Hippocampal formation (tissue), 2 donors: Measurements from ENCODE around the gene SPATC1L.
"Not testable (repeated sequence)": the region's sequence is repeated elsewhere in the genome, so short reads cannot be mapped to it uniquely, and the experiment has no call there.

ENCODE experiments used
- DNase-seq, 2 donors: peaks; one replicate each; lab custom pipeline; 2025; lab: John Stamatoyannopoulos, UW

SPATC1L gene

DNA sequence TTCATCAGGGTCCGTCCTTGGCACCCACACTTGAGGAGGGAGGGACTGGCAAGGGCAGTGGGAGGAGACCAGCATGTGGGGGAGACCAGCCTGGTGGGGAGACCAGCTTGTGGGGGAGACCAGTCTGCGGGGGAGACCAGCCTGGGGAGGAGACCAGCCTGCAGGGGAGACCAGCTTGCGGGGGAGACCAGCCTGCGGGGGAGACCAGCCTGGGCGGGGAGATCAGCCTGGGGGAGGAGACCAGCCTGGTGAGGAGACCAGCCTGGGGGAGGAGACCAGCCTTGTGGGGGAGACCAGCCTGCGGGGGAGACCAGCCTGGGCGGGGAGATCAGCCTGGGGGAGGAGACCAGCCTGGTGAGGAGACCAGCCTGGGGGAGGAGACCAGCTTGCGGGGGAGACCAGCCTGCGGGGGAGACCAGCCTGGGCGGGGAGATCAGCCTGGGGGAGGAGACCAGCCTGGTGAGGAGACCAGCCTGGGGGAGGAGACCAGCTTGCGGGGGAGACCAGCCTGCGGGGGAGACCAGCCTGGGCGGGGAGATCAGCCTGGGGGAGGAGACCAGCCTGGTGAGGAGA is 836 bp downstream of the SPATC1L start:
- not testable (repeated sequence) for DNase-seq

DNA sequence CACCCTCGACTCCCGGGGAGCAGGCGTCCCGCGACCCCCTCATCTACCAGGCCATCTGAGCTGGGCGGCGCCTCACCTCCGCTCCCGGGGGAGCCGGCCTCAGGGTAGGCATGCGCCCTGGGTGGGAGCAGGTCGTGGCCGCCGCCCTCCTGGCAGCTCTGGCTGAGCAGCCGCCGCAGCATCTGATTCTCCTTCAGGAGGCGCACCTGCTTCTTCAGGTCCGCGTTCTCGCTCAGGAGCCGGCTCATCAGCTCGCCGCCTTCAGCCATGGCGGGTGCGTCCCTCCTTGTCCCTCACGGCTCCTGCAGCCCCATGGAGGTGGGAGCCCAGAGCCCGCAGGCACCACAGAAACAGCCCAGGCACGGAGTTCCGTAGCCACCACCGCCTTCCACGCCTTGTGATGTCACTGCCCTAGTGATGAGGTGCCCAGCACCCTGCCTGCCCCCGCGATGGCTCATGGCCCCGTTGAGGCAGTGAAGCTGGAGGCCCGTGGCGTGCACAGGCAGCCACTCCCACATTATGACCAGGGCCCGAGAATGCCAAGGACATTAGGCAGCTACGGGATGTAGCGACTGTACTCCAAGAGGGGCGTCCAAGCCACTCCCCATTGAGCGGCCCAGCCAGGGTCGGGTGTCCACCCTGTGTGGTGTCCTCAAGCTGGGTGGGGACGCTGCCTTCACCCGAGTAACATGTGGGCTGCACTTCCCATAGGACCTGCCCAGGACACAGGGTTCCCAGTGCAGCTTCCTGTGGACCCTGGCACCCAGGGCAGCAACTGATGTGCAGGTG is 1.5 kb downstream of the SPATC1L start:
- DNase-seq = no peak

DNA sequence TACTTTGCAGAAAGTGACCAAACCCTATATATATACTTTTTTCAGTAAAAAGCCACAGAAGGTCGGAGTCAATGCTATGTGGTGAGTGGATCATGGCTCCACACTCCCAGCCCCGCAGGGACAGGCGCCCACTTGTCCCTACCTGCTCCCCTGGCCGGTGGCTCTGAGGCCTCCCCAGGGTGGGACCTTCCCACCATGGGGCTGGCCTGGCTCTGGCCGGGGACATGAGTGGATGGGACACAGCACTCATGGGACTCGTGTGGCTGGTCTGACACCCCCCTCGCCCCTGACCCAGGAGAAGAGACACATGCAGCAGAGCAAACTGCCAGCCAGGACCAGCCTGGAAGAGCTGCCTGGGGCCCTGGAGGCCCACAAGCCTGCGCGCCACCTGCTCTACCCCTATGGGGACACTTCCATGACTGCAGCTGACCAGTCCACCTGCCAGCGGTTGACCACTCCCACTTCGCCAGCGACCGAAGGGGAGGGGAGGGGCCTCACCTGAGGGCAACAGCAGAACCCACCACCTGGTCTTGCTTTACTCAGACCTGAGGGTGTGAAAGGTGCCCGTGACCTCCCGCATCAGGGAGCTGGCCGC is 2.2 kb downstream of the SPATC1L start:
- no peak for DNase-seq

DNA sequence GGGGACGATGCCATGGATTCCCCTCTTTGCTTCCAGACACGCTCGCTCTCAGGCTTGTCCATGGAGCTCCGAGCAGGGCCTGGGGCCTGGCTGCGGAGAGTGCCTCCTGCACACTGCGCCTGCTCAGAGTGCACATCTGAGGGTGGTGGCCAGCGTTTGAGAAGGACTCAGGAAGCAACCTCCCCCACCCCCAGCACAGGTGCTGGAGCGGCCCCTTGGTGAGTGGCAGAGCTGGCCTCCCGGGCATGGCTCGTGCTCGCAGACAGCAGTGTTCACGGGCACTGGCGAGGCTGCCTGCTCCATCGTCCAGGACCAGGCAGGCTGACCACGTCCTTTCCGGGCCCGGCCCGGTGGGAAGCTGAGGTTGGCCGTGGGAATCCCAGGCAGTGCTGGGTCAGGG is 2.8 kb downstream of the SPATC1L start:
- DNase-seq = no peak

DNA sequence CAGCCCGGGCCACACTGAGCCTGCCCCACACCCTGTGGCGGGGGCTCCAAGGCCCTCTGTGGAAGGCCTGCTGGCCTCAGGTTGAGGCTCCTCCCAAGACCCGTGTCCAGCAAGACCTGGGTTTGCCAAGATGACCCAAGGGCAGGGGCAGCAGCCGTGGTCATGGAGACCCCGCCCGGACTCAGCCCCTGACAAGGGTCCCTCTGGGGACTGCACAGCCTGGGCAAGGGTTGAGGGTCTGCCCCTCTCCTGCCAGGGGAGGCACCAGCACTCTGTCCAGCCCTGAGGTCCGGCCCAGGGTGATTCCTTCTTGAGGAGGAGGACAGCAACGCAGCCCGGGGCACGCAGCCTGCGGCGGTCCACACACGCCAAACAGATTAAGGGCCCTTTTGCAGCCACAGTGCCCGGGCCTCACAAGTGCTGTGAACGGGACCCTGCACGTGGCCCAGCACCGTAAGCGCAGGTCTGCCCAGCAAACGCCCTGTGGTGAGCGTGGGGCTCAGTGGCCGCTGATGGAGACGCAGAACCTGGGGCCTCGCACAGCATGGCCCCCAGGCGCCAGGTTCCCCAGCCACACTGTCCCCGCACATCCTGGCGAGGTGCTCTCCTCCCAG is 3.4 kb downstream of the SPATC1L start:
- DNase-seq = no peak

DNA sequence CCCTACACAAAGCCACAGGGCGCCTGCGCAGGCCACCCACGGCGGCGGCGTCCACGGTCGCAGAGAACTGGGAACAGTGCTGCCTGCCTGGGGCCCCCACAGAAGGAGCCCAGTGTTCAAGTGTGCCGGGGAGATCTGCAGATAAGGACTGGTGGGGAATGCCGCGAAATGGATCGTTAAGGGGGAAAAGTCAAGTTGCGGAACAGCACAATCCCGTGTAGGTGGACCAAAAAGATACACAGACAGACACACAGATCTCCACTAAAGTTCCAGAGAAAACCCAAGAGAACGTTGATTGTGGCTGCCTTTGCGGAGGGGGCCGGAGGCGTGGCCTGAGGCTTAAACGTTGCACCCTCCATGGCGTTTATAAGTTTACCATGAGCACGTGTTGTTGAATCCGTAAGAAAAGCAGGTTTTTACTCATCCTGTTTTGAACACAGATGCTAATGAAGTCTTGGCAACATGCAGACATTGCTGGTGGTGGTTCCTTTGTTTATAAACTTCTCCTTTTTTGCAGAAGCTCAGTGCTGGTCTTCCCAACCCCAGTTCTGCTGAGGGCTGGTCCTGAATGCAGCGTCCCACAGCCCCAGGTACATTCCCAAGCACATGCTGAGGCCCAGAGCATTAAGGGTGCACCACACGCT is 4.1 kb downstream of the SPATC1L start:
- no peak for DNase-seq

DNA sequence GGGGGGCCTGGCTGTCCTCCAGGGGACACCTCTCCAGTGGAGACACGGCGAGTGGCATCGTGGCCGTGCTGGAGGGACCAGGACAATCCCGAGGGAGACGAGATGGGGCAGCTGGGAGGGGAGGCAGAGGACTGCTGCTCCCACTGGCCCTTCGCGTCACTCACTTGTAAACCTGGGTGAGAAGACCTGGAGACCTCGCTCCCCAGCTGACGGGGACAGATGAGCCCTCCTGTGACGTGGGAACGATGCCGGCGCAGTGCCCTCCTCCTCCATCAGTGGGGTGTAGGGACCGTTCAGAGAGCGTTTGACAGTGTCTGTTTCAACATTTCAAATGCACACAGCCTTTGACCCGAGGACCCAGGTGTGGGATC is 4.6 kb downstream of the SPATC1L start:
- DNase-seq = no peak

DNA sequence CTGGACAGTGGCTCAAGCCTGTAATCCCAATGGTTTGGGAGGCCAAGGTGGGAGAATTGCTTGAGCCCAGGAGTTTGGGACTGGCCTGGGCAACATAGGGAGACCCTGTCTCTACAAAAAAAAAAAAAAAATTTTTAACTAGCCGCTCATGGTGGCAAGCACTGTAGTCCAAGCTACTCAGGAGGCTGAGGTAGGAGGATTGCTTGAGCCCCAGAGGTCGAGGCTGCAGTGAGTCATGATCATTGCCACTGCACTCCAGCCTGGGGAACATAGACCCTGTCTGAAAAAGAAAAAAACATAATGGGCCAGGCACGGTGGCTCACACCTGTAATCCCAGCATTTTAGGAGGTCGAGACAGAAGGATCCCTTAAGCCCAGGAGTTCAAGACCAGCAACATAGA is 5.3 kb downstream of the SPATC1L start:
- DNase-seq = no peak

DNA sequence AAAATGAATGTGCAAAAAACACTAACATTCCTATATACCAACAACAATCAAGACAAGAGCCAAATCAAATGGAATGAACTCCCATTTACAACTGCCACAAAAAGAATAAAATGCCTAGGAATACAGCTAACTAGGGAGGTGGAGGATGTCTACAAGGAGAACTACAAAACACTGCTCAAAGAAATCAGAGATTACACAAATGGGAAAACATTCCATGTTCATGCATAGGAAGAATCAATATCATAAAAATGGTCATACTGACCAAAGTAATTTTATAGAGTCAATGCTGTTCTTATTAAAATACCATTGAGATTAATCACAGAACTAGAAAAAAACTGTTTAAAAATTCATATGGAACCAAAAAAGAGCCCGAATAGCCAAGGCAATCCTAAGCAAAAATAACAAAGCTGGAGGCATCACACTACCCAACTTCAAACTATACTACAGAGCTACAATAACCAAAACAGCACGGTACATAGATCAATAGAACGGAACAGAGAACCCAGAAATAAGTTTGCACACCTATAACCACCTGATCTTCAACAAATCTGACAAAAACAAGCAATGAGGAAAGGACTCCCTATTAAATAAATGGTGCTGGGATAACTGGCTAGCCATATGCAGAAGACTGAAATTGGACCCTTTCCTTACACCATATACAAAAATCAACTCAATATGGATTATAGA is 7.7 kb downstream of the SPATC1L start:
- not testable (repeated sequence) for DNase-seq

DNA sequence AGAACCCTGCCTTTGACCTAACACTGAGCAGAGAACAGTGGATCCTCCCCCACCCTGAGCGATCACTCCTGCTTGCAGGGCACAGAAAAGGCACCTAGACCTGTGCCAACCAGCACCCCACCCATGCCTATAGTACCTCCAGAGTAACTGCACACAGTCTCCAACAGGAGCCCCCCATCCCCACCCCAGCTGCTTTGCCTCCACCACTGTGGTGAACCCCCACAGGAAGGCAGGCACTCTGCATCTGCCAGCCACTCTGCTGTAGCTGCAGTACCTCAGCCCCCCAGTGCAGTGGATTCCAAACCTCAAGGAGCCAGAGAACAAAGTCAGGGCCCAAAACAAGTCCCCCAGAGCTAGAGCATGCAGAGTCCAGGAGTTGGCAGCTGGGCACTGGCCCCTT is 10.7 kb downstream of the SPATC1L start:
- DNase-seq = no peak

DNA sequence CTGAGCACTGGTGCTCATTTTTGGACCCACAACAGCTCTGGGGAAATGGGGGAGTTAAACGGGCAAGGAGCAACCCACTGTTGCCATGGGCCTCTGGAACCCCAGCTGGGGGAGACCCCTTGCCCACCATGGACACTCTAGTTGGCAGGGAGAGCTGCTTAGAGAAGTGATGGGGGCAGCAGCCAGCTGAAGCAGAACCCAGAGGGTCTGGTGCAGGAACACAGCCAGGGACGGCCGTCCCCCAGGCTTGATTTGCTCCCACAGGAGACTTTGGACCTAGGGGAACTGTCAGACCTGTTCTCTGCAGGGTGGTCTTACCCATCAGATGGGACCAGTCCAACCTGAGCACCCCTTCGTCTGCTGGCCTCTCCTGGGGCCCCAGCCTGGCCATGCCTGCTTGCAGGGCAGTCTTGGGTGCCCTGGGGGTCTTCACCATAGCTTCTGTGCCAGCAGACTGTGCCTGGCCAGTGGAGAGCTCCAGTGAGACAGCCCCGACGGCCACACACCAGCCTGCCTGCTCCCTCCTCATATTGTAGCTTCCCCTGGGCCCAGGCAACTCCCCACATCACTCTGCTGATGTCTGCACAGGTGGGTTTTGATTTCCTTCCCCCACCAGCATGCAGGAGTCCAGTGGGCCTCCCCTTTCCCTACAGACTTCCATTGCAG is 11.3 kb downstream of the SPATC1L start:
- no peak for DNase-seq

DNA sequence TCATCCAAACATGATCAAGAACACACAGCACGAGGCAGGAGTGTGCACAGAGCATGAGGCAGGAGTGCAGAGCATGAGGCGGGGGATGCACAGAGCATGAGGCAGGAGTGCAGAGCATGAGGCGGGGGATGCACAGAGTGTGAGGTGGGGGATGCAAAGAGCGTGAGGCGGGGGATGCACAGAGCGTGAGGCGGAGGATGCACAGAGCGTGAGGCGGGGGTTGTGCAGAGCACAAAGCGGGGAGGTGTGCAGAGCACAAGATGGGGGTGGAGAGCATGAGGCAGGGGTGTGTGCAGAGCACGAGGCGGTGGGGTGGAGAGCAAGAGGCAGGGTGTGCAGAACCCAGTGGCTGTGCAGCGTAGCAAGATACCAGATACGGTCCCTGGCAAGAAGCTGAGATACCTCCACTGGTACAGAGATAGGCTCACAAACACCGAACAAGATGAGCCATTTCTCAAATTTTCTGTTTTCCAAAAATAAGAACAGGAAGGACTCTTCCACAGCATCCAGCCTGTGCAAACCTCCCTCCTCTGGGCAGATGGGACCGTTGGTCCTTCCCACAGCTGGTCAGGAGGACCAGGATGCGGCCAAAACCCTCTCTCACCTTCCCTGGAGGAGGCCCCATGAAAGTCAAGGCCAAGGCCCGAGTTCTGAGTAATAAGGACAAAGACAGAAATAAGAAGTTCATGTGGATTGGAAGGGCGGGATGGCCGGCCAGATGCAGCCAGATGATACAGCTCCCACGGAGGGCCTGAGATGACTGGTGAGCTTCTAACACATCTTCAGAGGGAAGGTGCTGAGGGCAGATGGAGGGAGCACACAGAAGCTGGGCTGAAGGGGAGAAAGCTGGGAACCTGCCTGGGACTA is 12.0 kb downstream of the SPATC1L start:
- DNase-seq = no peak

DNA sequence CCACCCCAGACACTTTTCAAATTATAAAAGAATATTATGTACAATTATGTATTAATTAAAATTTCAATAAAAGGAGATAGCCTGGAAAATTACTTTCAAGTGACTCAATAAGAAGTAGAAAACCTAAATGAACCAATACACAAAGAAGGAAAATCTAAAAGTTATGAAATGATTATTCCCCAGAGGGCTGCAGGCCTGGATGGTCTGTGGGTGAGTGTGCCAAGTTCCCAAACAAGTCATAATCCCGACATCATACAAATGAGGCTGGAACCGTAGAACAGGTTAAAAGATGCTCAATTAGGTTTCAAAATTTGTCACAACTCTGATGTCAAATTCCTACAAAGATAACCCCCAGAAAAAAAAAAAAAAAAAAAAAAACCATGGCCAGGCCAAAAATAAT is 12.7 kb downstream of the SPATC1L start:
- no peak for DNase-seq

DNA sequence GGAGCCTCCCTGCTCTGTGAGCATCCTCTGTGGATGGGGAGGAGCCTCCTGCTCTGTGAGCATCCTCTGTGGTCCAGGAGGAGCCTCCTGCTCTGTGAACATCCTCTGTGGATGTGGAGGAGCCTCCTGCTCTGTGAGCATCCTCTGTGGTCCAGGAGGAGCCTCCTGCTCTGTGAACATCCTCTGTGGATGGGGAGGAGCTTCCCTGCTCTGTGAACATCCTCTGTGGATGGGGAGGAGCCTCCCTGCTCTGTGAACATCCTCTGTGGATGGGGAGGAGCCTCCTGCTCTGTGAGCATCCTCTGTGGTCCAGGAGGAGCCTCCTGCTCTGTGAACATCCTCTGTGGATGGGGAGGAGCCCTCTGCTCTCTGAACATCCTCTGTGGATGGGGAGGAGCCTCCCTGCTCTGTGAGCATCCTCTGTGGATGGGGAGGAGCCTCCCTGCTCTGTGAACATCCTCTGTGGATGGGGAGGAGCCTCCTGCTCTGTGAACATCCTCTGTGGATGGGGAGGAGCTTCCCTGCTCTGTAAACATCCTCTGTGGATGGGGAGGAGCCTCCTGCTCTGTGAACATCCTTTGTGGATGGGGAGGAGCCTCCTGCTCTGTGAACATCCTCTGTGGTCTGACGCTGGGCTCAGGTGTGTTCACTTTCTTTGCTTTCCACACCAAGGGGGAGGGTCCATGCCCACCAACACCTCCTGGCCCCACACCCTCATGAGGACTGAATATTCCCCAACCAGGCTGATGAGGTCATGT is 13.6 kb downstream of the SPATC1L start:
- not testable (repeated sequence) for DNase-seq

DNA sequence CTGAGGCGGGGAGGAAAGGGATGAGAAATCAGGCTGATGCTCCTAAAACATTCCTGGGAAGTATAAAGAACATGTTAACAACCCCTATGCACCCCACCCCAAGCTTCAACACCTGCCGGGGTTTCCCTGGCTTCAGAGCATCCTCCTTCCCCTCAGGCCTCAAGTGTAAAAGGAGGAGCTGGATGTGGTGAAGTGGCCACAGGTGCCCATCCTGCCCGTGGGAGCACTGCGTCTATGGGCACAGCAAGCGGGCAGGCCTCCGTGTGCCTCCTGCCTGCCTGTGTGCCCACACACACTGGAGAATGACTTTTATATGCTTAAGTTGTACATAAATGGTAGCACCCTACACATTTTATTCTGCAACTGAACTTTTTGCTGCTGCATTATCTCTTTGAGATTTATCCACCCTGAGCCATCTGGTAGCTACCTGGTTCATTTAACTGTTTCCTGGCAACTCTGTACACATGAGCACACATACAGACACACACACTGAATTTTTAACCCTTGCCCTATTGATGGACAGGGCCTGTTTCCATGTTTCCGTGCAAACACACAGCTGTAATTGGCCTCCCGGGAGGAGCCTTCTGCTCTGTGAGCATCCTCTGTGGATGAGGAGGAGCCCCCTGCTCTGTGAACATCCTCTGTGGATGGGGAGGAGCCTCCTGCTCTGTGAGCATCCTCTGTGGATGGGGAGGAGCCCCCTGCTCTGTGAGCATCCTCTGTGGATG is 15.4 kb downstream of the SPATC1L start:
- DNase-seq = no peak

DNA sequence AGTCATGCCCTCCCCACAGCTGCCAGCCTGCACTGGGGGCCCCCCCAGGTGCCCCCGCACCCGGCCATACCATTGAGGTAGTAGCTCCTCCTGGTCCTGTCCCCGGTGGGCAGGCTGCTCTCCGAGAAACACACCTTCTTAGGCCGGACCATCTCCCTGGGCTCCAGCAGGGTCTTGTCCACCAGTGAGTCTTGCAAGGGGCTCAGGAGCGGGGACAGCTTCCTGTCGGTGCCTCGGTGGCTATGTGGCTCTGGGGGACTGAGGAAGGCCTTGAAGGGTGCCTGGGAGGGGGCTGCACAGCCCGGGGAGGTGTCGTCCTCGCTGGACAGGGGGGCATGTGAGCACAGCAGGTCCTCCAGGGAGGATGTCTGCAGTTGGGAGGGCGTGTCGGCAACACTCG is 16.0 kb downstream of the SPATC1L start:
- DNase-seq = no peak

DNA sequence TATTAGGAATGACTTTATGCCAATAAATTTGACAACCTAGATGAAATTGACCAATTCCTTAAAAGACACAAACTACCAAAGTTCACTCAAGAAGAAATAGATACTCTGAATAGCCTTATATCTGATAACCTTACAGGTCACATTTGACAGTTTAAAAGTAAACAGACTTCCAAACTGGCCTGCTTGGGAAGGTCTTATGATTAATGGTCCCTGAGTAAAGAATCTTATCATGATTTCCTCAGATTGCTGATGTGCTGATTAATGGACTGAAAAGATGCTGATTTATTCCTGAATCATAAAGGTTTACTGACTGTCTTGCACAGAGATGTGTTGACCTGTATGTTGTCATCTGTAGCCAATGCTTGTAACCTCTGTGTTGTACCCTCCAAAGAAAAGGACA is 19.2 kb downstream of the SPATC1L start:
- no peak for DNase-seq

DNA sequence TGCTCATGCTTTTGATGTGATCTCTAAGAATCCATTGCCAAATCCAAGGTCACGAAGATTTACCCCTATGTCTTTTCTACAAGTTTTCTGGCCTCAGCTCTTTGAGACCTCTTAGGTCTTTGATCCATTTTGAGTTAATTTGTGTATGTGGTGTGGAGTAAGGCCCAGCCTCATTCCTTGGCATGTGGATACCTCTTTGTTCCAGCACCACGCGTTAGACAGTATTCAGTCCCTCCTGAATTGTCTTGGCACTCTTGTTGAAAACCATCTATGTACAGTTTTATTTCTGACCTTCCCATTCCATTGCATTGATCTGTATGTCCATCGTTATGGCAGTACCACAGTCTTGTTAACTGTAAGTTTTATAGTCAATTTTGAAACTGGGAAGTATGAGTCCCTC is 20.9 kb downstream of the SPATC1L start:
- no peak for DNase-seq
